Endodermal cell (in vitro differentiated cells): ENCODE measurements around the gene HPCAL1. TPM values are rescaled to one million over a fixed set of nuclear protein-coding genes. Genes with fewer than 3 reads are reported as not detected.

Experiments
- DNase-seq: peaks from one replicate; pipeline ENCODE4 v3.0.0-alpha.2; 2017
- H3K27ac ChIP-seq: 2 replicates; pipeline ENCODE4 v1.5.1; 2013; ENCODE audit warnings: mild to moderate bottlenecking, low read depth, low read length, moderate library complexity
- H3K27me3 ChIP-seq: 2 replicates; pipeline ENCODE4 v1.6.1; 2013; ENCODE audit warnings: mild to moderate bottlenecking, low read length, moderate library complexity; ENCODE audit not compliant: insufficient read depth, control insufficient read depth, poor library complexity, severe bottlenecking
- H3K36me3 ChIP-seq: 2 replicates; pipeline ENCODE4 v1.7.0; 2013; ENCODE audit warnings: mild to moderate bottlenecking, low read length, moderate library complexity; ENCODE audit not compliant: control insufficient read depth, insufficient read depth
- H3K4me1 ChIP-seq: one replicate; pipeline ENCODE4 v1.7.0; 2013; ENCODE audit warnings: low read length; ENCODE audit not compliant: control insufficient read depth, insufficient read depth
- H3K4me3 ChIP-seq: 2 replicates; pipeline ENCODE4 v1.5.1; 2013; ENCODE audit warnings: mild to moderate bottlenecking, low read length, moderate library complexity
- H3K9ac ChIP-seq: 2 replicates; pipeline ENCODE4 v1.6.1; 2013; ENCODE audit warnings: mild to moderate bottlenecking, low read length, moderate library complexity; ENCODE audit not compliant: poor library complexity, severe bottlenecking; ENCODE audit errors: extremely low read depth
- H3K9me3 ChIP-seq: 2 replicates; pipeline ENCODE4 v1.6.1; 2013; ENCODE audit warnings: mild to moderate bottlenecking, low read length, moderate library complexity; ENCODE audit not compliant: control insufficient read depth
- H3K27ac Mint-ChIP-seq: 2 replicates; pipeline ENCODE4 v1.8.0; 2020; ENCODE audit warnings: mixed read lengths
- H3K27me3 Mint-ChIP-seq: 2 replicates; pipeline ENCODE4 v1.8.0; 2021; ENCODE audit warnings: mild to moderate bottlenecking, mixed read lengths; ENCODE audit not compliant: insufficient read depth
- H3K36me3 Mint-ChIP-seq: 2 replicates; pipeline ENCODE4 v1.8.0; 2020; ENCODE audit warnings: low read depth, mixed read lengths
- H3K4me1 Mint-ChIP-seq: 2 replicates; pipeline ENCODE4 v1.8.0; 2020; ENCODE audit warnings: mixed read lengths
- H3K4me3 Mint-ChIP-seq: 2 replicates; pipeline ENCODE4 v1.8.0; 2020; ENCODE audit warnings: mild to moderate bottlenecking, moderate library complexity, mixed read lengths
- H3K9me3 Mint-ChIP-seq: 2 replicates; pipeline ENCODE4 v1.8.0; 2020; ENCODE audit warnings: mild to moderate bottlenecking, mixed read lengths
- WGBS, 2 experiments: methylation state at CpG; one replicate each; pipeline versions ENCODE4 v1.1.5 to v1.1.7; 2013; ENCODE audit warnings: missing lambda C conversion rate in 2 of 2, mixed read lengths in 1 of 2; ENCODE audit not compliant: insufficient coverage in 1 of 2, insufficient read length in 1 of 2; 5-methylcytosine and 5-hydroxymethylcytosine counted together
- total RNA-seq, 2 donors: library from RNA; stranded (reverse); fragmentation: NEBNext Ultra II Directional in 1 of 2; extraction: Animal tissue kit (Norgen Biotek cat#: 25700) in 1 of 2; gene quantifications; 2 replicates in 1 of 2; 3 replicates in 1 of 2; pipeline ENCODE4 v1.2.1, GENCODE V29; 2021
- TF ChIP-seq, protein P1 (sequence below): fragments of 200-600 bp; sonication (generic); conservative IDR thresholded peaks from 2 replicates; pipeline ENCODE4 v1.5.0; 2021; ENCODE audit warnings: antibody characterized with exemption, mild to moderate bottlenecking

HPCAL1 gene
- total RNA-seq, 2 donors from 2014 or later, result 6.8 to 8.1 TPM

DNA sequence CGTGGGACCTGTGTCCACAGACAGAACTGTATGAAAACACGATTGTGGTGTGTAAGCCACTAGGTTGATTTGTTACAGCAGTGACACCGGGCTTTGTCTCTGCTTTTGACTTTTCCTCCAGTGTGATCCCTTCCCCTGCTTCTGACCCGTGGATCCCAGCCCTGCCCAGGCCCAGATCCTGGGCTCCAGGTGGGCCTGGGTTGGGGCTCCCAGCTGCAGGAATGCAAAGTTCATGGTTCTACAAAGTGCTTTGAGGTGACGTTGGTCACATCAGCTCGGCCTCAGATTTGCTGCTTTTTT is 26.8 kb downstream of the HPCAL1 start:
- Histone ChIP-seq H3K4me1 (peaks cover 15% of the 10 kb centered on the region), H3K9me3 (no peaks in the 10 kb centered on the region), H3K27me3 (no peaks in the 10 kb centered on the region), H3K4me3 (no peak overlapping the region), H3K27ac (no peak overlapping the region), H3K36me3 (no peaks in the 10 kb centered on the region), H3K9ac (no peak overlapping the region)
- H3K4me1 Mint-ChIP-seq, result peaks cover 78% of the 10 kb centered on the region
- TF ChIP-seq, protein P1, sequence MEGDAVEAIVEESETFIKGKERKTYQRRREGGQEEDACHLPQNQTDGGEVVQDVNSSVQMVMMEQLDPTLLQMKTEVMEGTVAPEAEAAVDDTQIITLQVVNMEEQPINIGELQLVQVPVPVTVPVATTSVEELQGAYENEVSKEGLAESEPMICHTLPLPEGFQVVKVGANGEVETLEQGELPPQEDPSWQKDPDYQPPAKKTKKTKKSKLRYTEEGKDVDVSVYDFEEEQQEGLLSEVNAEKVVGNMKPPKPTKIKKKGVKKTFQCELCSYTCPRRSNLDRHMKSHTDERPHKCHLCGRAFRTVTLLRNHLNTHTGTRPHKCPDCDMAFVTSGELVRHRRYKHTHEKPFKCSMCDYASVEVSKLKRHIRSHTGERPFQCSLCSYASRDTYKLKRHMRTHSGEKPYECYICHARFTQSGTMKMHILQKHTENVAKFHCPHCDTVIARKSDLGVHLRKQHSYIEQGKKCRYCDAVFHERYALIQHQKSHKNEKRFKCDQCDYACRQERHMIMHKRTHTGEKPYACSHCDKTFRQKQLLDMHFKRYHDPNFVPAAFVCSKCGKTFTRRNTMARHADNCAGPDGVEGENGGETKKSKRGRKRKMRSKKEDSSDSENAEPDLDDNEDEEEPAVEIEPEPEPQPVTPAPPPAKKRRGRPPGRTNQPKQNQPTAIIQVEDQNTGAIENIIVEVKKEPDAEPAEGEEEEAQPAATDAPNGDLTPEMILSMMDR, result no peak
- WGBS, 2 experiments, result 83 to 89% methylated on average over 6 of the region's 6 CpGs
- H3K27ac Mint-ChIP-seq, result peak overlapping the region; percentile 66
- no peaks in the 10 kb centered on the region for H3K36me3 Mint-ChIP-seq
- no peaks in the 10 kb centered on the region for H3K27me3 Mint-ChIP-seq
- peaks cover under 1% of the 10 kb centered on the region for H3K9me3 Mint-ChIP-seq
- no peak for DNase-seq
- no peak overlapping the region for H3K4me3 Mint-ChIP-seq

DNA sequence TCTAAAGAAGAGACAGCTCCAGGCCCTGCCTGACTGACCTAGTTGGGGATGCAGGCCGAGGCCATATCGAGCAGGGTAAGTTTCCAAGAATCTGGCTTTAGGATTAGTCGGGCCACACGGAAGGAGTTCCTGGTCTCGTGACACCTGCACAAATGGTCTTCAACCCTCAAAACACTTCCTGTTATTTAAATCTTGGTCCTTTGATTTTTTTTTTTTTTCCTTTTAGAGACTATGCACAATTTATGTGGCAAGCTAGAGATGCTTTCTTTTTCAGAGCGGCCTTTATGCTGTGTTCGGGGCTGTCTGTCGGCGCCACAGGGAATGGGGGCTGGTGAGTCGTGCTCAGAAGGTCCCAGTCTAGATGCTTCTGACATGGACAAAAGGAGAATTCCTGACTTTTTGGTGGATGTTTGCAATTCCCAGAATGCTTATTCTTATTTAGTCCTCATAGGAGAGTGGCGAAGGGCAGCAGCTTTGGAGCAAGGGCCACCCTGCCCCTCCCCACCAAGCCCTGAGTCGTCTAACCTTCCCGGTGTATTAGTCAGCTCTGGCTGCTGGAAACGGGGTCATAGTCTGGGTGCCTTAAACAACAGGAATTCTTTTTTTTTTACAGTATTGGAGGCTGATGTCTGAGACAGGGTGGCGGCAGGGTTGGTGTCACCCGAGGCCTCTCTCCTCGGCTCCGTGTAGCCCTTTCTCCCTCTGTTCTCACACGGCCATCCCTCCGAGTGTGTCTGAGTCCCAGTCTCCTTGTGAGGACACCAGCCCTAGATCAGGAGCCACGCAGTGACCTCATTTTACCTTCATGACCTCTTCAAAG is 27.4 kb downstream of the HPCAL1 start:
- WGBS, 2 experiments, result 86 to 87% methylated on average over 16 to 21 of the region's 21 CpGs
- H3K4me3 Mint-ChIP-seq, result no peak overlapping the region
- no peak for DNase-seq
- Histone ChIP-seq H3K9ac (no peak overlapping the region), H3K27me3 (no peaks in the 10 kb centered on the region), H3K36me3 (no peaks in the 10 kb centered on the region), H3K4me3 (no peak overlapping the region), H3K27ac (no peak overlapping the region), H3K4me1 (peaks cover 15% of the 10 kb centered on the region), H3K9me3 (peaks cover 4% of the 10 kb centered on the region)
- TF ChIP-seq, protein P1, result no peak
- peaks cover 6% of the 10 kb centered on the region for H3K9me3 Mint-ChIP-seq
- H3K27ac Mint-ChIP-seq, result peak overlapping the region; percentile 66
- H3K4me1 Mint-ChIP-seq, result peaks cover 77% of the 10 kb centered on the region
- no peaks in the 10 kb centered on the region for H3K27me3 Mint-ChIP-seq
- H3K36me3 Mint-ChIP-seq, result peaks cover 3% of the 10 kb centered on the region

DNA sequence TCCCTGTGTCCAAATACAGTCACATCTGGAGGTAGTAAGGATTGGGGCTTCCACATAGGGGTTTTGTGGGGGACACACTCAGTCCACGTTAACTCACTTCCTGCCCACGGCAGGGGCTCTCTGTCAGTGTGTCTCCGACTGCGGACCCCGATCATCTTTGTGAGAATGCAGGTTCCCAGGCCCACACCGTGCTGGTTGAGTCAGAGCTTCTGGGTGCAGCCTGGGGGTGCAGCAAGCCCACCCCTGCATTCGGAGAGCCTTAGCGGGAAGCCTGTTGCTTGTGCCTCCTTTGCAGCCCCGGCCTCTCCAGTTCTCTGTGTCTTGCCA is 28.0 kb downstream of the HPCAL1 start:
- H3K36me3 ChIP-seq, result no peaks in the 10 kb centered on the region
- no peak for DNase-seq
- Mint-ChIP-seq H3K27ac (peak overlapping the region; percentile 66), H3K4me1 (peaks cover 72% of the 10 kb centered on the region), H3K36me3 (peaks cover 6% of the 10 kb centered on the region), H3K27me3 (no peaks in the 10 kb centered on the region), H3K4me3 (no peak overlapping the region), H3K9me3 (peaks cover 11% of the 10 kb centered on the region)
- peaks cover 10% of the 10 kb centered on the region for H3K9me3 ChIP-seq
- H3K27ac ChIP-seq, result no peak overlapping the region
- peaks cover 15% of the 10 kb centered on the region for H3K4me1 ChIP-seq
- no peak overlapping the region for H3K4me3 ChIP-seq
- H3K27me3 ChIP-seq, result no peaks in the 10 kb centered on the region
- TF ChIP-seq, protein P1, result no peak
- no peak overlapping the region for H3K9ac ChIP-seq
- 90 to 91% methylated on average over 9 of the region's 9 CpGs for WGBS, 2 experiments
